ENCODE results near the gene POC1A.

POC1A gene

GRCh38 chr3:52091586-52092270 lies 62.5 kb downstream of the POC1A start:
- TF ChIP-seq NFRKB (IDR thresholded peaks at IDR 0.05): no peak
- no peak for TF ChIP-seq FOXA1 (IDR thresholded peaks at IDR 0.05)
- TF ChIP-seq ARNT (IDR thresholded peaks at IDR 0.05): no peak
- TF ChIP-seq L3MBTL2 (conservative IDR thresholded peaks at IDR 0.05): no peak
- TF ChIP-seq, protein P1, sequence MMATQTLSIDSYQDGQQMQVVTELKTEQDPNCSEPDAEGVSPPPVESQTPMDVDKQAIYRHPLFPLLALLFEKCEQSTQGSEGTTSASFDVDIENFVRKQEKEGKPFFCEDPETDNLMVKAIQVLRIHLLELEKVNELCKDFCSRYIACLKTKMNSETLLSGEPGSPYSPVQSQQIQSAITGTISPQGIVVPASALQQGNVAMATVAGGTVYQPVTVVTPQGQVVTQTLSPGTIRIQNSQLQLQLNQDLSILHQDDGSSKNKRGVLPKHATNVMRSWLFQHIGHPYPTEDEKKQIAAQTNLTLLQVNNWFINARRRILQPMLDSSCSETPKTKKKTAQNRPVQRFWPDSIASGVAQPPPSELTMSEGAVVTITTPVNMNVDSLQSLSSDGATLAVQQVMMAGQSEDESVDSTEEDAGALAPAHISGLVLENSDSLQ (IDR thresholded peaks at IDR 0.05): no peak
- no peak for TF ChIP-seq TARDBP (IDR thresholded peaks at IDR 0.05)
- no peak for TF ChIP-seq HDGF (IDR thresholded peaks at IDR 0.05; ENCODE audit: borderline replicate concordance)
- TF ChIP-seq SP1 (IDR thresholded peaks at IDR 0.05): no peak
- TF ChIP-seq LEF1 (IDR thresholded peaks at IDR 0.05; ENCODE audit: borderline replicate concordance): no peak
- no peak for TF ChIP-seq SUZ12 (IDR thresholded peaks at IDR 0.05)
- no peak for TF ChIP-seq CTBP1 (IDR thresholded peaks at IDR 0.05; ENCODE audit: borderline replicate concordance)
- ChIA-PET POLR2A (no interaction called here), CTCF (no interaction called here)
- DNase-seq (ENCODE audit: extremely low spot score): no peak

DNA sequence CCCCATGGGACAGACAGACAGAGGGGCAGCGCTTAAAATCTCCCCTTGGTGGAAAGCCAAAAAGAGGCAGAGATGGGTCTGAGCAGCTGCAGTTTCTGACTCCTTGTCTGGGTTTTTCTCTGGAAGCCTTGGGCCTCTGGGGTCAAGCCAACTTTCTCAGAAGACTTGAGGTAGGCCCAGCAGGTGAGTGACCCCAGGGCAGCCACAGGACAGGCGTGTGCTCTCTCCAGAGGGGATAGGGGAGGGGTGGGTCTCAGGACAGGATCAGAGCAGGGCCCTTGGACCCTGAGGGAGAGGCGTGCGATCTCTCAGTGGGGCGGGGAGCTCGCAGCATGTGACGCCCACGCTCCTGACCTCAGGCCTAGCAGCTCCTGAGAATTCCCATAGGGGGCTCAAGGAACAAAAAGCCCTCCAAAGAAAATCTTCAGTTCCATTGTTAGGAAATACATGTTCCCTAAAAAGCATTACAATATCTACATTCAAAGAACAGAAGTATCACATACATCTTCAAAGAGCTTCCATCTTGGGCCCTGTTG lies 63.2 kb downstream of the POC1A start:
- CTCF ChIA-PET: no interaction called here
- TF ChIP-seq ELF4 (IDR thresholded peaks at IDR 0.05): no peak
- no peak for TF ChIP-seq LEF1 (IDR thresholded peaks at IDR 0.05; ENCODE audit: borderline replicate concordance)
- TF ChIP-seq L3MBTL2 (conservative IDR thresholded peaks at IDR 0.05): no peak
- no peak for TF ChIP-seq BHLHE40 (IDR thresholded peaks at IDR 0.05; ENCODE audit: borderline replicate concordance)
- TF ChIP-seq NFRKB (IDR thresholded peaks at IDR 0.05): no peak
- TF ChIP-seq FOXK2 (IDR thresholded peaks at IDR 0.05): no peak
- no peak for TF ChIP-seq TARDBP (IDR thresholded peaks at IDR 0.05)
- no peak for TF ChIP-seq FOXA1 (IDR thresholded peaks at IDR 0.05)
- no peak for TF ChIP-seq HDGF (IDR thresholded peaks at IDR 0.05; ENCODE audit: borderline replicate concordance)
- TF ChIP-seq ARNT (IDR thresholded peaks at IDR 0.05): no peak
- TF ChIP-seq SUZ12 (IDR thresholded peaks at IDR 0.05): no peak
- TF ChIP-seq, protein P1 (IDR thresholded peaks at IDR 0.05): no peak
- TF ChIP-seq FOXM1 (IDR thresholded peaks at IDR 0.05; ENCODE audit: borderline replicate concordance): no peak
- TF ChIP-seq CTBP1 (IDR thresholded peaks at IDR 0.05; ENCODE audit: borderline replicate concordance): no peak
- no peak for TF ChIP-seq SP1 (IDR thresholded peaks at IDR 0.05)
- DNase-seq (ENCODE audit: extremely low spot score): no peak

GRCh38 chr3:52090131-52090932 lies 63.9 kb downstream of the POC1A start:
- TF ChIP-seq ZNF384 (IDR thresholded peaks at IDR 0.05) (no peak), FOXM1 (IDR thresholded peaks at IDR 0.05; ENCODE audit: borderline replicate concordance) (no peak), LEF1 (IDR thresholded peaks at IDR 0.05; ENCODE audit: borderline replicate concordance) (no peak), BHLHE40 (IDR thresholded peaks at IDR 0.05; ENCODE audit: borderline replicate concordance) (no peak), FOXA1 (IDR thresholded peaks at IDR 0.05) (no peak)
- TF ChIP-seq, protein P1 (IDR thresholded peaks at IDR 0.05): no peak
- ChIA-PET POLR2A (no interaction called here), CTCF (interaction anchor here (1.2 kb wide), 1 partner anchor 10 kb away, joined by 3 read pairs; no protein-coding TSS in a partner anchor)
- DNase-seq (ENCODE audit: extremely low spot score): no peak

More for the DNA sequence above, 63.2 kb downstream of the POC1A start:
- POLR2A ChIA-PET: no interaction called here

GRCh38 chr3:52089691-52090090 lies 64.5 kb downstream of the POC1A start:
- TF ChIP-seq NFRKB (IDR thresholded peaks at IDR 0.05) (no peak), FOXA1 (IDR thresholded peaks at IDR 0.05) (no peak), CTBP1 (IDR thresholded peaks at IDR 0.05; ENCODE audit: borderline replicate concordance) (no peak), ELF4 (IDR thresholded peaks at IDR 0.05) (no peak), SUZ12 (IDR thresholded peaks at IDR 0.05) (no peak), SP1 (IDR thresholded peaks at IDR 0.05) (no peak), BHLHE40 (IDR thresholded peaks at IDR 0.05; ENCODE audit: borderline replicate concordance) (no peak), TARDBP (IDR thresholded peaks at IDR 0.05) (no peak), LEF1 (IDR thresholded peaks at IDR 0.05; ENCODE audit: borderline replicate concordance) (no peak), FOXK2 (IDR thresholded peaks at IDR 0.05) (no peak), ARNT (IDR thresholded peaks at IDR 0.05) (no peak), L3MBTL2 (conservative IDR thresholded peaks at IDR 0.05) (no peak), ZNF384 (IDR thresholded peaks at IDR 0.05) (no peak)
- TF ChIP-seq, protein P1 (IDR thresholded peaks at IDR 0.05): no peak
- ChIA-PET CTCF (interaction anchor here (1.2 kb wide), 1 partner anchor 11 kb away, joined by 3 read pairs; no protein-coding TSS in a partner anchor), POLR2A (no interaction called here)
- DNase-seq (ENCODE audit: extremely low spot score): no peak

Data from HEK293T (cell line).